ENCODE data around the gene ZNF316. TPM values are rescaled to one million over a fixed set of nuclear protein-coding genes. Genes with fewer than 3 reads are reported as not detected.

ZNF316 gene
- total and polyA plus RNA-seq, 2 experiments from 2014 or later = 1.1 to 17.4 TPM

GRCh38 chr7:6648815-6649104 is 11.6 kb downstream of the ZNF316 start (continued):
- TF ChIP-seq ZNF462 (CRISPR knock-in tag; IDR thresholded peaks at IDR 0.05) = no peak

- no peaks in the 10 kb centered on the region for H3F3A ChIP-seq (replicated peaks; ENCODE audit: low read depth)
- H3K27ac ChIP-seq (ENCODE audit: low read depth) = no peak overlapping the region
- no peak overlapping the region for H3K4me3 ChIP-seq
- TF ChIP-seq EZH2phosphoT487 (IDR thresholded peaks at IDR 0.05; ENCODE audit: unreplicated experiment) = no peak
- TF ChIP-seq NANOG (IDR thresholded peaks at IDR 0.05; ENCODE audit: borderline replicate concordance) = no peak
- Mint-ChIP-seq H3K4me1 (no peaks in the 10 kb centered on the region), H3K36me3 (ENCODE audit: low read depth) (peaks cover 18% of the 10 kb centered on the region), H3K27ac (no peak overlapping the region), H3K27me3 (ENCODE audit: insufficient read depth, low read depth, poor library complexity) (peaks cover 4% of the 10 kb centered on the region), H3K9me3 (no peaks in the 10 kb centered on the region), H3K4me3 (no peak overlapping the region)
- H3K27me3 ChIP-seq (ENCODE audit: insufficient read depth) = no peaks in the 10 kb centered on the region
- H3K4me2 ChIP-seq = no peak overlapping the region
- DNase-seq (ENCODE audit: low spot score) (no peak), ATAC-seq (no peak)
- H4K20me1 ChIP-seq (replicated peaks; ENCODE audit: insufficient read depth) = no peaks in the 10 kb centered on the region; the same call in 1 of the 2 replicates
- no peaks in the 10 kb centered on the region for H3K36me3 ChIP-seq (ENCODE audit: insufficient read depth)
- H2AFZ ChIP-seq = no peak overlapping the region
- H3K79me2 ChIP-seq (replicated peaks; ENCODE audit: insufficient read depth) = no peaks in the 10 kb centered on the region
- no peaks in the 10 kb centered on the region for H3K9me2 ChIP-seq (ENCODE audit: insufficient read depth)
- no peaks in the 10 kb centered on the region for H3K4me1 ChIP-seq (ENCODE audit: insufficient read depth)
These were observed 12.3 kb downstream of the ZNF316 start for GRCh38 chr7:6649241-6649961.

- Histone ChIP-seq H3K4me1 (ENCODE audit: insufficient read depth) (no peaks in the 10 kb centered on the region), H3K4me3 (no peak overlapping the region), H3K27me3 (ENCODE audit: insufficient read depth) (no peaks in the 10 kb centered on the region), H3F3A (replicated peaks; ENCODE audit: low read depth) (no peaks in the 10 kb centered on the region), H3K9me2 (ENCODE audit: insufficient read depth) (no peaks in the 10 kb centered on the region), H2AFZ (no peak overlapping the region), H3K4me2 (no peak overlapping the region), H3K27ac (ENCODE audit: low read depth) (no peak overlapping the region), H3K79me2 (replicated peaks; ENCODE audit: insufficient read depth) (no peaks in the 10 kb centered on the region), H3K36me3 (ENCODE audit: insufficient read depth) (no peaks in the 10 kb centered on the region), H4K20me1 (replicated peaks; ENCODE audit: insufficient read depth) (no peaks in the 10 kb centered on the region; the same call in 1 of the 2 replicates)
- peaks cover 22% of the 10 kb centered on the region for H3K36me3 Mint-ChIP-seq (ENCODE audit: low read depth)
- H3K4me3 Mint-ChIP-seq = no peak overlapping the region
- no peak overlapping the region for H3K27ac Mint-ChIP-seq
- no peak for DNase-seq (ENCODE audit: low spot score)
- no peak for ATAC-seq
- H3K9me3 Mint-ChIP-seq = no peaks in the 10 kb centered on the region
- H3K27me3 Mint-ChIP-seq (ENCODE audit: insufficient read depth, low read depth, poor library complexity) = peaks cover 4% of the 10 kb centered on the region
- no peaks in the 10 kb centered on the region for H3K4me1 Mint-ChIP-seq
- TF ChIP-seq JUNB (IDR thresholded peaks at IDR 0.05; ENCODE audit: unreplicated experiment) (no peak), ETS1 (IDR thresholded peaks at IDR 0.05) (no peak), CTCF (conservative IDR thresholded peaks at IDR 0.05; ENCODE audit: low read depth in 2 of 2) (no peak), REST (IDR thresholded peaks at IDR 0.05; ENCODE audit: unreplicated experiment) (no peak)
These were observed 13.0 kb downstream of the ZNF316 start for GRCh38 chr7:6650086-6650485.

Measured in GM23338 (cell line).